Stimulated activated CD8-positive, alpha-beta memory T cell treated with anti-CD3 and anti-CD28 coated beads, Interleukin-4, amount 100 ng/mL, for 1 hour (primary cell): ENCODE data around the gene SPTBN4.
A peak's percentile ranks its signal among the peaks of the same experiment; 100 is the strongest.
"Not testable (repeated sequence)": the region's sequence is repeated elsewhere in the genome, so short reads cannot be mapped to it uniquely, and the experiment has no call there.

Experiments used
- DNase-seq, 2 donors: peaks; one replicate each; pipeline ENCODE4 v3.0.0-alpha.2; 2020; ENCODE audit warnings: low read depth in 2 of 2, low spot score in 1 of 2

SPTBN4 gene

GRCh38 chr19:40441719-40442253, 25.0 kb upstream of the SPTBN4 start:
- DNase-seq, result no peak

GRCh38 chr19:40442328-40443130, 24.3 kb upstream of the SPTBN4 start:
- DNase-seq, result no peak

GRCh38 chr19:40443131-40443999, 23.4 kb upstream of the SPTBN4 start:
- DNase-seq, result peak; percentile 95 to 97

GRCh38 chr19:40444000-40444824, 22.6 kb upstream of the SPTBN4 start, which contains the start of gene SERTAD3:
Gene SERTAD3, minus strand, starts transcription at chr19:40444335. Its CDS starts 2,255 bp downstream, at chr19:40442080.
- DNase-seq, result peak; percentile 89 to 94

- no peak for DNase-seq
These were observed 21.9 kb upstream of the SPTBN4 start for GRCh38 chr19:40444825-40445312.

GRCh38 chr19:40445780-40446262, 21.0 kb upstream of the SPTBN4 start:
- no peak for DNase-seq

- no peak for DNase-seq
These were observed 20.5 kb upstream of the SPTBN4 start for GRCh38 chr19:40446263-40446784.

- no peak for DNase-seq
These were observed 17.3 kb upstream of the SPTBN4 start for GRCh38 chr19:40449506-40449905.

GRCh38 chr19:40450664-40451063, 16.1 kb upstream of the SPTBN4 start:
- no peak for DNase-seq

GRCh38 chr19:40452016-40452415, 14.8 kb upstream of the SPTBN4 start:
- no peak for DNase-seq

GRCh38 chr19:40453151-40453735, 13.6 kb upstream of the SPTBN4 start:
- DNase-seq, result no peak

- DNase-seq, result not testable (repeated sequence)
These were observed 12.9 kb upstream of the SPTBN4 start for GRCh38 chr19:40453943-40454342.

- no peak for DNase-seq
These were observed 9.8 kb upstream of the SPTBN4 start for GRCh38 chr19:40457048-40457447.

GRCh38 chr19:40457953-40458596, 8.7 kb upstream of the SPTBN4 start:
- DNase-seq, result no peak

GRCh38 chr19:40458597-40458974, 8.2 kb upstream of the SPTBN4 start:
- DNase-seq, result no peak

- no peak for DNase-seq
These were observed 6.6 kb upstream of the SPTBN4 start for GRCh38 chr19:40460185-40460584.

GRCh38 chr19:40461669-40462221, 5.1 kb upstream of the SPTBN4 start:
- no peak for DNase-seq

- DNase-seq, result not testable (repeated sequence)
These were observed 3.2 kb upstream of the SPTBN4 start for GRCh38 chr19:40463587-40464037.
